H1 (cell line): Measurements from ENCODE around the gene PFDN6. TPM values are rescaled to one million over a fixed set of nuclear protein-coding genes. Genes with fewer than 3 reads are reported as not detected.

Source experiments
- CTCF ChIA-PET: fragments of 300-600 bp; sonication (Branson Sonifier 250); formaldehyde crosslinking; loops from one replicate; lab custom pipeline; 2021; ENCODE audit not compliant: partially characterized antibody; lab: Charles Lee
- POLR2A ChIA-PET: fragments of 300-600 bp; sonication (Branson Sonifier 250); formaldehyde crosslinking; loops from one replicate; lab custom pipeline; 2021; ENCODE audit warnings: inconsistent platforms; ENCODE audit not compliant: partially characterized antibody; lab: Charles Lee
- DNase-seq, 2 experiments: peaks; one replicate each; pipeline versions ENCODE4 v3.0.0 to v3.0.0-alpha.2; 2010 to 2022; ENCODE audit warnings: low spot score in 2 of 2, low read depth in 1 of 2, mixed read lengths in 1 of 2
- FAIRE-seq: peaks from 2 replicates; lab custom pipeline; 2011; peaks lifted over from hg19 to GRCh38; lab: Jason Lieb, UNC
- H2AFZ ChIP-seq: 2 replicates; pipeline ENCODE4 v1.8.1; 2012; ENCODE audit warnings: low read length, inconsistent platforms
- H2AK5ac ChIP-seq: 2 replicates; pipeline ENCODE4 v1.6.1; 2013; ENCODE audit warnings: low read depth, low read length
- H2BK120ac ChIP-seq: replicated peaks from 2 replicates; pipeline ENCODE3; 2013; ENCODE audit warnings: low read depth, low read length, inconsistent platforms
- H2BK12ac ChIP-seq: 2 replicates; pipeline ENCODE4 v1.6.1; 2013; ENCODE audit warnings: low read depth, low read length
- H2BK15ac ChIP-seq: 2 replicates; pipeline ENCODE4 v1.6.1; 2013; ENCODE audit warnings: low read length
- H2BK20ac ChIP-seq: 2 replicates; pipeline ENCODE4 v1.6.1; 2013; ENCODE audit warnings: low read length
- H2BK5ac ChIP-seq: 2 replicates; pipeline ENCODE4 v1.6.1; 2013; ENCODE audit warnings: low read depth, low read length
- H3K14ac ChIP-seq: 2 replicates; pipeline ENCODE4 v1.6.1; 2013; ENCODE audit warnings: inconsistent platforms; ENCODE audit not compliant: insufficient read length
- H3K18ac ChIP-seq: 2 replicates; pipeline ENCODE4 v1.6.1; 2013; ENCODE audit warnings: low read length; ENCODE audit errors: extremely low read depth
- H3K23ac ChIP-seq: 2 replicates; pipeline ENCODE4 v1.6.1; 2013; ENCODE audit warnings: inconsistent platforms; ENCODE audit not compliant: insufficient read length
- H3K23me2 ChIP-seq: 2 replicates; pipeline ENCODE4 v1.6.1; 2013; ENCODE audit warnings: low read depth, low read length
- H3K27ac ChIP-seq: 2 replicates; pipeline ENCODE4 v1.6.1; 2011; ENCODE audit warnings: low read depth, low read length, inconsistent platforms
- H3K27me3 ChIP-seq, 4 experiments: replicated peaks in 1 of 4; 1 replicate in 1 of 4; 2 replicates in 3 of 4; pipeline versions ENCODE4 v1.6.1 to v1.8.1; 2011 to 2013; ENCODE audit warnings: low read length in 3 of 4, mild to moderate bottlenecking in 3 of 4, inconsistent platforms in 2 of 4, mixed read lengths in 2 of 4, moderate library complexity in 1 of 4; ENCODE audit not compliant: control insufficient read depth in 3 of 4, insufficient read depth in 3 of 4; ENCODE audit errors: extremely low read depth in 1 of 4
- H3K36me3 ChIP-seq, 4 experiments: 2 replicates each; pipeline versions ENCODE4 v1.6.1 to v1.8.1; 2011 to 2013; ENCODE audit warnings: mild to moderate bottlenecking in 4 of 4, low read length in 3 of 4, moderate library complexity in 2 of 4, control low read depth in 1 of 4, inconsistent platforms in 1 of 4; ENCODE audit not compliant: insufficient read depth in 4 of 4, control insufficient read depth in 2 of 4
- H3K4ac ChIP-seq: replicated peaks from 2 replicates; pipeline ENCODE3; 2013; ENCODE audit warnings: low read length, low read depth, mixed read lengths, inconsistent platforms; ENCODE audit not compliant: insufficient read length
- H3K4me1 ChIP-seq, 4 experiments: replicated peaks in 1 of 4; 1 replicate in 1 of 4; 2 replicates in 3 of 4; pipeline versions ENCODE4 v1.6.1 to v1.8.1; 2011 to 2013; ENCODE audit warnings: low read length in 3 of 4, inconsistent platforms in 2 of 4, mixed read lengths in 1 of 4; ENCODE audit not compliant: insufficient read depth in 4 of 4, control insufficient read depth in 3 of 4
- H3K4me2 ChIP-seq, 2 experiments: 2 replicates each; pipeline versions ENCODE4 v1.6.1 to v1.8.1; 2011 to 2013; ENCODE audit warnings: low read depth in 2 of 2, low read length in 2 of 2, control low read depth in 1 of 2, inconsistent platforms in 1 of 2, mild to moderate bottlenecking in 1 of 2; ENCODE audit not compliant: insufficient read depth in 1 of 2
- H3K4me3 ChIP-seq, 4 experiments: fragments of 200-600, 300-600 bp in 1 of 4; sonication (generic), shearing (Covaris generic), sonication (Bioruptor Twin) in 1 of 4; 2 replicates each; pipeline versions ENCODE4 v1.5.1 to v1.8.1; 2011 to 2016; ENCODE audit warnings: low read length in 4 of 4, low read depth in 3 of 4, control low read depth in 2 of 4, inconsistent platforms in 2 of 4, mild to moderate bottlenecking in 2 of 4, mixed read lengths in 1 of 4, moderate library complexity in 1 of 4; ENCODE audit not compliant: insufficient read depth in 2 of 4; ENCODE audit errors: extremely low read depth in 1 of 4
- H3K56ac ChIP-seq: replicated peaks from 2 replicates; pipeline ENCODE3; 2013; ENCODE audit warnings: low read depth, mild to moderate bottlenecking, mixed read lengths, low read length, inconsistent platforms; ENCODE audit not compliant: insufficient read length
- H3K79me1 ChIP-seq: 2 replicates; pipeline ENCODE4 v1.6.1; 2013; ENCODE audit warnings: low read depth, low read length, control low read depth
- H3K79me2 ChIP-seq, 2 experiments: 2 replicates each; pipeline versions ENCODE4 v1.6.1 to v1.8.1; 2012 to 2013; ENCODE audit warnings: low read length in 2 of 2, mild to moderate bottlenecking in 2 of 2, inconsistent platforms in 1 of 2; ENCODE audit not compliant: insufficient read depth in 2 of 2, control insufficient read depth in 1 of 2
- H3K9ac ChIP-seq, 4 experiments: replicated peaks in 1 of 4; 1 replicate in 1 of 4; 2 replicates in 3 of 4; pipeline versions ENCODE4 v1.6.1 to v1.8.1; 2011 to 2013; ENCODE audit warnings: low read depth in 3 of 4, low read length in 3 of 4, control low read depth in 2 of 4, mild to moderate bottlenecking in 2 of 4, moderate library complexity in 2 of 4, inconsistent platforms in 1 of 4; ENCODE audit errors: extremely low read depth in 1 of 4
- H3K9me3 ChIP-seq, 2 experiments: 2 replicates each; pipeline versions ENCODE4 v1.6.1 to v1.8.1; 2012 to 2013; ENCODE audit warnings: mild to moderate bottlenecking in 2 of 2, moderate library complexity in 2 of 2, control low read depth in 1 of 2, inconsistent platforms in 1 of 2, low read depth in 1 of 2, low read length in 1 of 2, mixed read lengths in 1 of 2; ENCODE audit not compliant: insufficient read depth in 2 of 2
- H4K20me1 ChIP-seq, 2 experiments: replicated peaks in 1 of 2; 2 replicates each; pipeline versions ENCODE3 to v1.8.1; 2011 to 2013; ENCODE audit warnings: inconsistent platforms in 2 of 2, low read length in 2 of 2, mild to moderate bottlenecking in 1 of 2; ENCODE audit not compliant: insufficient read depth in 2 of 2, control insufficient read depth in 1 of 2
- H4K5ac ChIP-seq: 2 replicates; pipeline ENCODE4 v1.6.1; 2013; ENCODE audit warnings: low read length, low read depth, mixed read lengths, inconsistent platforms; ENCODE audit not compliant: insufficient read length
- H4K8ac ChIP-seq: 2 replicates; pipeline ENCODE4 v1.8.0; 2013; ENCODE audit warnings: mild to moderate bottlenecking, moderate library complexity, low read length, inconsistent platforms; ENCODE audit not compliant: insufficient read depth; ENCODE audit errors: extremely low read depth
- H4K91ac ChIP-seq: replicated peaks from 2 replicates; pipeline ENCODE3; 2013; ENCODE audit warnings: low read length, mixed read lengths, inconsistent platforms; ENCODE audit not compliant: insufficient read length
- BCL11A ChIP-seq, 2 experiments: IDR thresholded peaks; one replicate each; pipeline ENCODE4 v1.6.1; 2011; ENCODE audit warnings: low read depth in 2 of 2, low read length in 2 of 2, mild to moderate bottlenecking in 2 of 2
- CHD1 ChIP-seq: IDR thresholded peaks from 2 replicates; pipeline ENCODE4 v1.6.1; 2012; ENCODE audit warnings: low read depth, low read length, improper control_type of control experiment
- CREB1 ChIP-seq: IDR thresholded peaks from 2 replicates; pipeline ENCODE4 v1.6.1; 2012; ENCODE audit warnings: inconsistent platforms
- CTBP2 ChIP-seq: IDR thresholded peaks from 2 replicates; pipeline ENCODE4 v1.7.0; 2011; ENCODE audit warnings: borderline replicate concordance, mild to moderate bottlenecking, moderate library complexity, mixed read lengths, low read length; ENCODE audit not compliant: insufficient read depth, insufficient read length
- GTF2F1 ChIP-seq: IDR thresholded peaks from 2 replicates; pipeline ENCODE4 v1.6.1; 2012; ENCODE audit warnings: low read depth, low read length, improper control_type of control experiment, borderline replicate concordance
- RXRA ChIP-seq: IDR thresholded peaks from 2 replicates; pipeline ENCODE4 v1.6.1; 2011; ENCODE audit warnings: low read depth, mild to moderate bottlenecking, low read length, moderate library complexity; ENCODE audit not compliant: insufficient read depth
- SAP30 ChIP-seq: fragments of 300-600 bp; sonication (generic); IDR thresholded peaks from 2 replicates; pipeline ENCODE4 v1.7.1; 2012; ENCODE audit warnings: low read length, moderate library complexity, mild to moderate bottlenecking, inconsistent platforms; ENCODE audit not compliant: insufficient read depth, insufficient replicate concordance
- SIRT6 ChIP-seq: IDR thresholded peaks from one replicate; pipeline ENCODE4 v1.7.1; 2012; ENCODE audit warnings: low read length, inconsistent platforms
- SP2 ChIP-seq: IDR thresholded peaks from 2 replicates; pipeline ENCODE4 v1.6.1; 2012; ENCODE audit warnings: mild to moderate bottlenecking, low read length, inconsistent platforms
- SP4 ChIP-seq: IDR thresholded peaks from 2 replicates; pipeline ENCODE4 v1.6.1; 2012; ENCODE audit warnings: low read length, inconsistent platforms
- YY1 ChIP-seq: IDR thresholded peaks from 2 replicates; pipeline ENCODE4 v1.6.1; 2011; ENCODE audit warnings: low read depth, mild to moderate bottlenecking, low read length
- WGBS, 2 experiments: shearing (Covaris generic) in 1 of 2; methylation state at CpG; one replicate each; pipeline versions ENCODE4 v1.1.6 to v1.1.7; 2013 to 2015; ENCODE audit warnings: low lambda C conversion rate in 2 of 2, mixed read lengths in 2 of 2, inconsistent platforms in 1 of 2, low coverage in 1 of 2, missing lambda C conversion rate in 1 of 2; ENCODE audit not compliant: insufficient replicate concordance in 2 of 2, insufficient coverage in 1 of 2, insufficient read length in 1 of 2; ENCODE audit errors: extremely low coverage in 1 of 2, missing lambda C conversion rate in 1 of 2; 5-methylcytosine and 5-hydroxymethylcytosine counted together
- polyA plus RNA-seq, 7 experiments: library from polyadenylated mRNA; depleted of rRNA in 3 of 7; stranded (reverse) in 5 of 7; unstranded in 2 of 7; fragments of >200 nt in 5 of 7; fragments of 200-250 nt in 2 of 7; gene quantifications; 1 replicate in 5 of 7; 2 replicates in 1 of 7; 4 replicates in 1 of 7; pipeline versions ENCODE4 v1.2.1 to v1.2.3, GENCODE V29; 2011 to 2013; ENCODE audit warnings: missing spikeins in 2 of 7, mixed read lengths in 2 of 7
- total RNA-seq: library from RNA; stranded (reverse); fragmentation: NEBNext Ultra II Directional; extraction: Animal tissue kit (Norgen Biotek cat#: 25700); gene quantifications from 2 replicates; pipeline ENCODE4 v1.2.1, GENCODE V29; 2021
- TF ChIP-seq, protein P1 (sequence below): IDR thresholded peaks from 2 replicates; pipeline ENCODE4 v1.6.1; 2011; ENCODE audit warnings: low read length, improper control_type of control experiment

Gene PFDN6
- total and polyA plus RNA-seq, 2 of the 8 experiments (the other 6 are each of a cell fraction or from before 2014, with no cell fraction given): 32.0 to 95.7 TPM

DNA sequence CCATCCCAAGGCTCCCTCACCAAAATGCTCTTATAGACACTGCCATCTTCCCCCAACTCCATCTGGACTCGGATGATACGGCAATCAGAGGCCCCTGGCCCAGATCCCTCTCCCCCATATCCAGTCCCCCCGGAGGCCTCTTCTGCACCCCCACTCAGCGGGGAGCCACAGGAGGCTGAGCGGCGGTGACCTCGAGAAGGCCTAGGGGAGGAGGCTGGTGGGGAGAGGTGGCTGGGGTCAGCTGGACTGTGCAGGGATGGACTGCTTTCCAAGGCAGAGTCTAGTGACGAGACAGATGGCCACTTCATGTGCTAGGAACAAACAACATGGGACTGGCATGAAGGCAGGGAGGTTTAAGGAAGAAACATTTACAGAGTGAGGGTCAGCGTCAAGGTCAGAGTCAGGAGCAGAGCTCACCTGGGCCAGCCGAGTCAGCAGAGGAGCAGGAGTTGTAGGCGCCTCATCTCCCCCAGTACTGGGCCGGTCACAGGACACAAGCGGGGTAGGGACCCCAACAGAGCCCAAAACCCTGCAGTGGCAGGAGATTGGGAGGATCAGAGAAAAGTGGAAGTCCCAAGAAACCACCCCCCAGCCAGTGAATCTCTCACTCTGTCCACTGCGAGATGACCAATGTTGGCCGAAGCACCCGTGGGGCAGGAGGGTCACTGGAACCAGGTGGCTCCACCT, 3.7 kb downstream of the PFDN6 start:
- peaks cover 10% of the 10 kb centered on the region; the same call in 1 of the 2 replicates for H3K79me1 ChIP-seq
- CTCF ChIA-PET: interaction anchor here (0.6 to 7.2 kb wide), 2 partner anchors 14 to 52 kb away, joined by 4 to 81 read pairs; partner anchors contain the start of gene B3GALT4
- no peak overlapping the region for H2BK5ac ChIP-seq
- H2BK12ac ChIP-seq: no peak overlapping the region
- no peak overlapping the region for H3K56ac ChIP-seq
- no peak overlapping the region for H2AK5ac ChIP-seq
- FAIRE-seq: no peak
- no peak overlapping the region for H3K4ac ChIP-seq
- no peaks in the 10 kb centered on the region for H3K27me3 ChIP-seq
- no peak overlapping the region; the same call in 1 of the 2 replicates for H4K8ac ChIP-seq
- peaks cover 0 to 13% (median 8%) of the 10 kb centered on the region in 4 experiments; a peak in 6 of 7 replicates for H3K4me1 ChIP-seq
- H3K36me3 ChIP-seq: peaks cover 12 to 22% (median 17%) of the 10 kb centered on the region in 4 experiments; a peak in 7 of 8 replicates
- no peak overlapping the region for H2AFZ ChIP-seq
- H4K91ac ChIP-seq: no peak overlapping the region
- H2BK20ac ChIP-seq: no peak overlapping the region
- H3K9me3 ChIP-seq: no peaks in the 10 kb centered on the region; a peak in 1 of 4 replicates
- POLR2A ChIA-PET: interaction anchor here (1.0 to 16.7 kb wide), 4 partner anchors 14 to 103 kb away, joined by 3 to 337 read pairs (median 48); partner anchors contain the start of genes B3GALT4, RPS18 and VPS52
- H3K9ac ChIP-seq: no peak overlapping the region
- no peak overlapping the region for H3K14ac ChIP-seq
- DNase-seq: no peak
- peaks cover 4 to 32% of the 10 kb centered on the region in 2 experiments; a peak in 3 of 4 replicates for H3K79me2 ChIP-seq
- H3K4me3 ChIP-seq: no peak overlapping the region
- no peak overlapping the region for H4K5ac ChIP-seq
- H3K23me2 ChIP-seq: peaks cover 13% of the 10 kb centered on the region; the same call in 1 of the 2 replicates
- H3K27ac ChIP-seq: no peak overlapping the region
- H2BK15ac ChIP-seq: no peak overlapping the region
- peaks cover 0 to 3% of the 10 kb centered on the region in 2 experiments for H4K20me1 ChIP-seq
- no peak overlapping the region for H3K4me2 ChIP-seq
- no peak overlapping the region for H3K18ac ChIP-seq
- H2BK120ac ChIP-seq: no peak overlapping the region
- WGBS, 2 experiments: 94% methylated on average over 16 of the region's 16 CpGs; no CpG with 5 or more reads in 1 of the 2 experiments
- H3K23ac ChIP-seq: no peak overlapping the region
- no peak for TF ChIP-seq RXRA
- no peak for TF ChIP-seq SAP30
- TF ChIP-seq CTBP2: no peak
- no peak for TF ChIP-seq SP2
- no peak for TF ChIP-seq GTF2F1
- no peak for TF ChIP-seq SP4
- TF ChIP-seq YY1: no peak
- TF ChIP-seq CHD1: no peak
- TF ChIP-seq BCL11A (IDR thresholded peaks at IDR 0.05; ENCODE audit: low read depth in 2 of 2, low read length in 2 of 2): no peak
- TF ChIP-seq, protein P1, sequence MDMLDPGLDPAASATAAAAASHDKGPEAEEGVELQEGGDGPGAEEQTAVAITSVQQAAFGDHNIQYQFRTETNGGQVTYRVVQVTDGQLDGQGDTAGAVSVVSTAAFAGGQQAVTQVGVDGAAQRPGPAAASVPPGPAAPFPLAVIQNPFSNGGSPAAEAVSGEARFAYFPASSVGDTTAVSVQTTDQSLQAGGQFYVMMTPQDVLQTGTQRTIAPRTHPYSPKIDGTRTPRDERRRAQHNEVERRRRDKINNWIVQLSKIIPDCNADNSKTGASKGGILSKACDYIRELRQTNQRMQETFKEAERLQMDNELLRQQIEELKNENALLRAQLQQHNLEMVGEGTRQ: no peak
- no peak for TF ChIP-seq CREB1
- no peak for TF ChIP-seq SIRT6
